ENCODE results near the gene A3GALT2. TPM values are rescaled to one million over a fixed set of nuclear protein-coding genes. Genes with fewer than 3 reads are reported as not detected.
A peak's percentile ranks its signal among the peaks of the same experiment; 100 is the strongest.

A3GALT2 gene
- total and polyA plus RNA-seq, 5 experiments from 2014 or later, result not detected

- POLR2A ChIA-PET, result no interaction called here
- peaks cover 0 to 17% (median 3%) of the 10 kb centered on the region in 3 donors for H3K36me3 Mint-ChIP-seq
- peaks cover 33 to 55% (median 46%) of the 10 kb centered on the region in 4 donors for H3K4me1 Mint-ChIP-seq
- H3K27ac Mint-ChIP-seq, result peak overlapping the region in 2 of 10 donors; percentile 25 to 68
- DNase-seq (no peak), ATAC-seq (no peak)
- no peaks in the 10 kb centered on the region for H3K9me3 Mint-ChIP-seq
- H3K4me3 Mint-ChIP-seq, result no peak overlapping the region
- H3K27me3 Mint-ChIP-seq, result no peaks in the 10 kb centered on the region
These were observed 51.8 kb downstream of the A3GALT2 start for GRCh38 chr1:33268927-33269610.

GRCh38 chr1:33268457-33268856 lies 52.4 kb downstream of the A3GALT2 start:
- H3K4me1 Mint-ChIP-seq, result peaks cover 33 to 51% (median 41%) of the 10 kb centered on the region in 4 donors
- no peak overlapping the region for H3K4me3 Mint-ChIP-seq
- H3K27me3 Mint-ChIP-seq, result no peaks in the 10 kb centered on the region
- POLR2A ChIA-PET, result no interaction called here
- no peak for DNase-seq
- H3K27ac Mint-ChIP-seq, result peak overlapping the region in 3 of 10 donors; percentile 54 to 64 (median 60)
- H3K9me3 Mint-ChIP-seq, result no peaks in the 10 kb centered on the region
- ATAC-seq, result no peak
- peaks cover 0 to 17% (median 3%) of the 10 kb centered on the region in 3 donors for H3K36me3 Mint-ChIP-seq

GRCh38 chr1:33267468-33268205 lies 53.3 kb downstream of the A3GALT2 start:
- H3K9me3 Mint-ChIP-seq, result no peaks in the 10 kb centered on the region
- no peak overlapping the region for H3K4me3 Mint-ChIP-seq
- POLR2A ChIA-PET, result no interaction called here
- ATAC-seq, result no peak
- peak overlapping the region in 4 of 10 donors; percentile 37 to 54 (median 39) for H3K27ac Mint-ChIP-seq
- no peaks in the 10 kb centered on the region for H3K27me3 Mint-ChIP-seq
- no peak for DNase-seq
- peaks cover 27 to 46% (median 38%) of the 10 kb centered on the region in 4 donors for H3K4me1 Mint-ChIP-seq
- peaks cover 0 to 18% (median 0%) of the 10 kb centered on the region in 3 donors for H3K36me3 Mint-ChIP-seq

GRCh38 chr1:33266766-33267165 lies 54.1 kb downstream of the A3GALT2 start:
- no peaks in the 10 kb centered on the region for H3K27me3 Mint-ChIP-seq
- no peak overlapping the region for H3K27ac Mint-ChIP-seq
- H3K36me3 Mint-ChIP-seq, result peaks cover 0 to 21% (median 0%) of the 10 kb centered on the region in 3 donors
- no peaks in the 10 kb centered on the region for H3K9me3 Mint-ChIP-seq
- no peak for ATAC-seq
- H3K4me1 Mint-ChIP-seq, result peaks cover 25 to 46% (median 35%) of the 10 kb centered on the region in 4 donors
- POLR2A ChIA-PET, result no interaction called here
- no peak overlapping the region for H3K4me3 Mint-ChIP-seq
- DNase-seq, result no peak

GRCh38 chr1:33265780-33266605 lies 54.9 kb downstream of the A3GALT2 start:
- Mint-ChIP-seq H3K36me3 (peaks cover 0 to 20% (median 0%) of the 10 kb centered on the region in 3 donors), H3K4me1 (peaks cover 26 to 46% (median 37%) of the 10 kb centered on the region in 4 donors)

GRCh38 chr1:33263890-33264504 lies 56.9 kb downstream of the A3GALT2 start:
- H3K36me3 Mint-ChIP-seq, result peaks cover 0 to 13% (median 0%) of the 10 kb centered on the region in 3 donors
- peak overlapping the region in 1 of 10 donors; percentile 47 for H3K27ac Mint-ChIP-seq
- DNase-seq (no peak), ATAC-seq (no peak)
- no peak overlapping the region for H3K4me3 Mint-ChIP-seq
- POLR2A ChIA-PET, result interaction anchor here (0.7 kb wide), 1 partner anchor 10 kb away, joined by 3 read pairs; no protein-coding TSS in a partner anchor
- H3K4me1 Mint-ChIP-seq, result peaks cover 35 to 59% (median 46%) of the 10 kb centered on the region in 4 donors
- no peaks in the 10 kb centered on the region for H3K9me3 Mint-ChIP-seq
- H3K27me3 Mint-ChIP-seq, result no peaks in the 10 kb centered on the region

More at GRCh38 chr1:33265780-33266605, 54.9 kb downstream of the A3GALT2 start:
- Mint-ChIP-seq H3K27ac (peak overlapping the region in 2 of 10 donors; percentile 9 to 11), H3K27me3 (no peaks in the 10 kb centered on the region), H3K4me3 (no peak overlapping the region), H3K9me3 (no peaks in the 10 kb centered on the region)
- POLR2A ChIA-PET, result no interaction called here
- DNase-seq, result no peak
- ATAC-seq, result no peak

- Mint-ChIP-seq H3K27me3 (no peaks in the 10 kb centered on the region), H3K4me3 (no peak overlapping the region)
These were observed 59.6 kb downstream of the A3GALT2 start for GRCh38 chr1:33261344-33261743.

GRCh38 chr1:33260439-33260838 lies 60.5 kb downstream of the A3GALT2 start:
- ATAC-seq (no peak), DNase-seq (no peak)
- peaks cover 0 to 10% (median 4%) of the 10 kb centered on the region in 3 donors for H3K36me3 Mint-ChIP-seq
- H3K27me3 Mint-ChIP-seq, result no peaks in the 10 kb centered on the region
- peak overlapping the region in 5 of 10 donors; percentile 10 to 71 (median 30) for H3K4me3 Mint-ChIP-seq
- H3K9me3 Mint-ChIP-seq, result no peaks in the 10 kb centered on the region
- peak overlapping the region in 8 of 10 donors; percentile 13 to 85 (median 40) for H3K27ac Mint-ChIP-seq
- POLR2A ChIA-PET, result no interaction called here
- peaks cover 34 to 62% (median 56%) of the 10 kb centered on the region in 4 donors for H3K4me1 Mint-ChIP-seq

More at GRCh38 chr1:33261344-33261743, 59.6 kb downstream of the A3GALT2 start:
- peak overlapping the region in 1 of 10 donors; percentile 15 for H3K27ac Mint-ChIP-seq
- POLR2A ChIA-PET, result no interaction called here
- peaks cover 0 to 10% (median 4%) of the 10 kb centered on the region in 3 donors for H3K36me3 Mint-ChIP-seq
- H3K4me1 Mint-ChIP-seq, result peaks cover 38 to 69% (median 58%) of the 10 kb centered on the region in 4 donors
- ATAC-seq, result no peak
- no peak for DNase-seq
- H3K9me3 Mint-ChIP-seq, result no peaks in the 10 kb centered on the region

GRCh38 chr1:33259879-33260278 lies 61.0 kb downstream of the A3GALT2 start:
- Mint-ChIP-seq H3K27ac (peak overlapping the region in 4 of 10 donors; percentile 33 to 85 (median 40)), H3K27me3 (no peaks in the 10 kb centered on the region), H3K4me1 (peaks cover 33 to 59% (median 57%) of the 10 kb centered on the region in 4 donors), H3K36me3 (peaks cover 0 to 10% (median 4%) of the 10 kb centered on the region in 3 donors), H3K9me3 (no peaks in the 10 kb centered on the region), H3K4me3 (peak overlapping the region in 1 of 10 donors; percentile 71)
- peak in 1 of 10 donors; percentile 18 for DNase-seq
- no peak for ATAC-seq
- POLR2A ChIA-PET, result no interaction called here

- Mint-ChIP-seq H3K9me3 (no peaks in the 10 kb centered on the region), H3K4me3 (peak overlapping the region; percentile 11 to 100 (median 47)), H3K27ac (peak overlapping the region in 8 of 10 donors; percentile 32 to 98 (median 52)), H3K27me3 (no peaks in the 10 kb centered on the region), H3K36me3 (peaks cover 0 to 10% (median 4%) of the 10 kb centered on the region in 3 donors), H3K4me1 (peaks cover 32 to 56% (median 54%) of the 10 kb centered on the region in 4 donors)
- POLR2A ChIA-PET, result no interaction called here
- ATAC-seq (no peak), DNase-seq (no peak)
These were observed 62.1 kb downstream of the A3GALT2 start for GRCh38 chr1:33258788-33259274.

GRCh38 chr1:33257772-33258712 lies 62.9 kb downstream of the A3GALT2 start:
- Mint-ChIP-seq H3K4me1 (peaks cover 32 to 56% (median 53%) of the 10 kb centered on the region in 4 donors), H3K27ac (peak overlapping the region in 8 of 10 donors; percentile 56 to 99 (median 98)), H3K9me3 (no peaks in the 10 kb centered on the region), H3K36me3 (peaks cover 0 to 10% (median 4%) of the 10 kb centered on the region in 3 donors), H3K4me3 (peak overlapping the region; percentile 96 to 100 (median 99)), H3K27me3 (no peaks in the 10 kb centered on the region)
- POLR2A ChIA-PET, result interaction anchor here (0.5 to 1.0 kb wide), 5 partner anchors 76 to 295 kb away, joined by 3 read pairs; partner anchors contain the start of gene TRIM62
- DNase-seq (no peak), ATAC-seq (no peak)

All from naive thymus-derived CD8-positive, alpha-beta T cell (primary cell).